Measurements from ENCODE around the gene TANGO2.

The TANGO2 gene

GRCh38 chr22:20027966-20028854 is 7.3 kb downstream of the TANGO2 start:
- no peak for DNase-seq

- no peak for DNase-seq
Observed at GRCh38 chr22:20028855-20029549, 8.1 kb downstream of the TANGO2 start.

GRCh38 chr22:20029550-20030225 is 8.8 kb downstream of the TANGO2 start:
- no peak for DNase-seq

- DNase-seq, result no peak
Observed at GRCh38 chr22:20031732-20032406, 11.0 kb downstream of the TANGO2 start.

GRCh38 chr22:20032407-20032991 is 11.6 kb downstream of the TANGO2 start:
- no peak for DNase-seq

- DNase-seq, result no peak
Observed at GRCh38 chr22:20033045-20033706, 12.3 kb downstream of the TANGO2 start.

GRCh38 chr22:20034143-20034542 is 13.2 kb downstream of the TANGO2 start:
- DNase-seq, result no peak

- DNase-seq, result no peak
Observed at GRCh38 chr22:20035375-20036083, 14.6 kb downstream of the TANGO2 start.

- DNase-seq, result no peak
Observed at GRCh38 chr22:20036084-20036482, 15.2 kb downstream of the TANGO2 start.

- DNase-seq, result no peak
Observed at GRCh38 chr22:20036535-20037392, 15.9 kb downstream of the TANGO2 start.

- DNase-seq, result no peak
Observed at GRCh38 chr22:20037419-20037818, 16.5 kb downstream of the TANGO2 start.

GRCh38 chr22:20038574-20038973 is 17.7 kb downstream of the TANGO2 start:
- DNase-seq, result no peak

GRCh38 chr22:20039683-20040325 is 18.9 kb downstream of the TANGO2 start:
- DNase-seq, result no peak

- DNase-seq, result no peak
Observed at GRCh38 chr22:20040327-20041200, 19.7 kb downstream of the TANGO2 start.

GRCh38 chr22:20043057-20043996 is 22.4 kb downstream of the TANGO2 start:
- no peak for DNase-seq

GRCh38 chr22:20043997-20044342 is 23.1 kb downstream of the TANGO2 start:
- no peak for DNase-seq

- no peak for DNase-seq
Observed at GRCh38 chr22:20044495-20045151, 23.7 kb downstream of the TANGO2 start.
